HK-2 (cell line): ENCODE data around the gene TIGAR.

Experiments
- DNase-seq: peaks from one replicate; pipeline ENCODE4 v3.0.0-alpha.2; 2018; ENCODE audit not compliant: unreplicated experiment

Gene TIGAR, protein sequence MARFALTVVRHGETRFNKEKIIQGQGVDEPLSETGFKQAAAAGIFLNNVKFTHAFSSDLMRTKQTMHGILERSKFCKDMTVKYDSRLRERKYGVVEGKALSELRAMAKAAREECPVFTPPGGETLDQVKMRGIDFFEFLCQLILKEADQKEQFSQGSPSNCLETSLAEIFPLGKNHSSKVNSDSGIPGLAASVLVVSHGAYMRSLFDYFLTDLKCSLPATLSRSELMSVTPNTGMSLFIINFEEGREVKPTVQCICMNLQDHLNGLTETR

DNA sequence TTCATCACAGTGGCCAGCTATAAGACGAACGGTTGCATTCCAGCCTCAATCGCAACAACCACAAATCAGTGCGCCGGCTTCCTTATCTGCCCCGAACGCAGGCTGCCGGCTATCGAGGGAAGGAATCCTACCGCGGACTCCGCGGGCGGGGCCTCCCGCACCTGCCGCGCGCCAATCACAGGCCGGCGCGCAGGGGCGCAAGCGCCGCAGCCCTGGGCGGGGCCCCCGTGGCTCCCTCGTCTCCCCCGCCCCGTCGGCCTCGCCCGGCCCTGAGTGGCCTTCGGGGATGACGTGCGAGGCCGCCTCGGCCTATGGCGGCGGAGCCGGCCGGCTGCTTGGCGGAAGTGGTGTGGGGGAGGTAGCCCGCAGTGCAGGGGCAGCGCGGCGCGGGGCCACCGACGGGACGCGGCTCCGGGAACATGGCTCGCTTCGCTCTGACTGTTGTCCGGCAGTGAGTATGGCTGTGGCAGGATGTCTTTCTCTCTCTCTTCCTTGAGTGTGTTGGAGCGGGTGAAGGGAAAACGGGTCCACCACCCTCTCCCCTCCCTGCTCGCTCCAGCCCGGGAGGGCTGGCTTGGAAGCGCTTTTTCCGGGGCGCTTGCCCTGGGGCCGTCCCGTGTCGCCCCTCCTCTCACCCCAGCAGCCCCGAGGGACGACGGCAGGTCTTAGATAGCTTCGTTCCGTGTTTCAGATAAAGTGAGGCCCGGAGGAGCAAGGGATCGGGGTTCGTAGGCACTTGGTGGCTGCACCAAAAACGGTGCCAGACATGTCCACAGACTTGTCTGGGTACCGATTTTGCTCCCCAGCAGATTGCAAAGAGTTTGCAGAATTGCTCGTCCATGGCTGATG is at the start of gene TIGAR:
Gene TIGAR, plus strand, starts transcription at position 361 of the 849 bp plus-strand sequence. Its CDS starts 59 bp downstream, at position 420.
- peak; percentile 91 for DNase-seq

DNA sequence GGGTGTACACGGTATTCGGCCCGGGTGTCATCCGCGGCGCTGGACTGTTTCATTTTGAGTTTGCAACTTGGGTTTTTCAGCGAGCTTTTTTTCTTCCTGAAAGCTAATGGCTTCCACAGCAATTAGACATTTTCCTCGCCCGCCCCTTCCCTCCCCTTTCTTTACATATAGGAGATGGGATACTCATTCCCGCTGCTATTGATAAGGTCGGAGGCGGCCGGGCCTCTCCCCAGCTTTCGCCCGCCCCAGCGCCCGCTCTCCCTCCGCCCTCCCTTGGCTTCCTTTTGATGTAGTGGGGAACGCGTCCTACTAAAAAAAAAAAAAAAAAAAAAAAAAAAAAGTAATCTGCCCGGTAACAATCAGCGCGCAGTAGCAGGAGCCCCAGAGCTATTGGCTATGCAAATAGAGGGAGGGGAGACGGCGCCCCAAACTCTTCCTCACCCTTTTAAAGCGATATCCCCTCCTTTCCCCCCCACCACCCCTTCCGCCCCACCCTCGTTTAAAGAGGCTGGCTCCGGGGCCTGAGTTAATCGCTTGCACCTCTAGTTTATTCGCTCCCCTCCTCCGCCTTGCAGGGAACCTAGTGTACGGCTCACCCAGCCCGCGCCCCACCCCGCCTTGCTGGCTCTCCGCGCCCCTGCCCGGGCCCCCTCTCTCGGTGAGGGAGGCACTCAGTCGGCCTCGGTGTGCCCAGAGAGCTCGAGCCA is 49.1 kb upstream of the TIGAR start:
- DNase-seq: peak; percentile 71

DNA sequence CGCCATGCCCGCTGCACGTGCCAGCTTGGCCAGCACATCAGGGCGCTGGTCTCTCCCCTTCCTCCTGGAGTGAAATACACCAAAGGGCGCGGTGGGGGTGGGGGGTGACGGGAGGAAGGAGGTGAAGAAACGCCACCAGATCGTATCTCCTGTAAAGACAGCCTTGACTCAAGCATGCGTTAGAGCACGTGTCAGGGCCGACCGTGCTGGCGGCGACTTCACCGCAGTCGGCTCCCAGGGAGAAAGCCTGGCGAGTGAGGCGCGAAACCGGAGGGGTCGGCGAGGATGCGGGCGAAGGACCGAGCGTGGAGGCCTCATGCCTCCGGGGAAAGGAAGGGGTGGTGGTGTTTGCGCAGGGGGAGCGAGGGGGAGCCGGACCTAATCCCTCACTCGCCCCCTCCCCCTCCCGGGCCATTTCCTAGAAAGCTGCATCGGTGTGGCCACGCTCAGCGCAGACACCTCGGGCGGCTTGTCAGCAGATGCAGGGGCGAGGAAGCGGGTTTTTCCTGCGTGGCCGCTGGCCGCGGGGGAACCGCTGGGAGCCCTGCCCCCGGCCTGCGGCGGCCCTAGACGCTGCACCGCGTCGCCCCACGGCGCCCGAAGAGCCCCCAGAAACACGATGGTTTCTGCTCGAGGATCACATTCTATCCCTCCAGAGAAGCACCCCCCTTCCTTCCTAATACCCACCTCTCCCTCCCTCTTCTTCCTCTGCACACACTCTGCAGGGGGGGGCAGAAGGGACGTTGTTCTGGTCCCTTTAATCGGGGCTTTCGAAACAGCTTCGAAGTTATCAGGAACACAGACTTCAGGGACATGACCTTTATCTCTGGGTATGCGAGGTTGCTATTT is 48.4 kb upstream of the TIGAR start:
- DNase-seq: peak; percentile 62

DNA sequence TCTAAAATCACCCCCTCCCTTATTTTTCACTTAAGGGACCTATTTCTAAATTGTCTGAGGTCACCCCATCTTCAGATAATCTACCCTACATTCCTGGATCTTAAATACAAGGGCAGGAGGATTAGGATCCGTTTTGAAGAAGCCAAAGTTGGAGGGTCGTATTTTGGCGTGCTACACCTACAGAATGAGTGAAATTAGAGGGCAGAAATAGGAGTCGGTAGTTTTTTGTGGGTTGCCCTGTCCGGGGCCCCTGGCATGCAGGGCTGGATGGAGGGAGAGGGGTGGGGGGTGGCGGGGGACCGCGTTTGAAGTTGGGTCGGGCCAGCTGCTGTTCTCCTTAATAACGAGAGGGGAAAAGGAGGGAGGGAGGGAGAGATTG is 47.8 kb upstream of the TIGAR start:
- DNase-seq: no peak

DNA sequence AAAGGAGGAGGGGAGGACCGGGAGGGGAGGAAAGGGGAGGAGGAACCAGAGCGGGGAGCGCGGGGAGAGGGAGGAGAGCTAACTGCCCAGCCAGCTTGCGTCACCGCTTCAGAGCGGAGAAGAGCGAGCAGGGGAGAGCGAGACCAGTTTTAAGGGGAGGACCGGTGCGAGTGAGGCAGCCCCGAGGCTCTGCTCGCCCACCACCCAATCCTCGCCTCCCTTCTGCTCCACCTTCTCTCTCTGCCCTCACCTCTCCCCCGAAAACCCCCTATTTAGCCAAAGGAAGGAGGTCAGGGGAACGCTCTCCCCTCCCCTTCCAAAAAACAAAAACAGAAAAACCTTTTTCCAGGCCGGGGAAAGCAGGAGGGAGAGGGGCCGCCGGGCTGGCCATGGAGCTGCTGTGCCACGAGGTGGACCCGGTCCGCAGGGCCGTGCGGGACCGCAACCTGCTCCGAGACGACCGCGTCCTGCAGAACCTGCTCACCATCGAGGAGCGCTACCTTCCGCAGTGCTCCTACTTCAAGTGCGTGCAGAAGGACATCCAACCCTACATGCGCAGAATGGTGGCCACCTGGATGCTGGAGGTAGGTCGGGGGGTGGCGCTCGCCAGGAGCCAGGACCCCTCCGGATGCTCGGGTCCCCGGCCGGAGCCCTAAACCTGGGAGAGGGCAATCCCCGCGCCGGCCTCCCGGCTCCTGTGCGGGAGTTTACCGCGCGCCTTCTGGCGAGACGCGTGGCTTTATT is 47.2 kb upstream of the TIGAR start, which contains the start of gene CCND2:
Gene CCND2, plus strand, starts transcription at position 111 of the 744 bp plus-strand sequence. Its CDS starts 279 bp downstream, at position 390.
- peak; percentile 66 for DNase-seq

DNA sequence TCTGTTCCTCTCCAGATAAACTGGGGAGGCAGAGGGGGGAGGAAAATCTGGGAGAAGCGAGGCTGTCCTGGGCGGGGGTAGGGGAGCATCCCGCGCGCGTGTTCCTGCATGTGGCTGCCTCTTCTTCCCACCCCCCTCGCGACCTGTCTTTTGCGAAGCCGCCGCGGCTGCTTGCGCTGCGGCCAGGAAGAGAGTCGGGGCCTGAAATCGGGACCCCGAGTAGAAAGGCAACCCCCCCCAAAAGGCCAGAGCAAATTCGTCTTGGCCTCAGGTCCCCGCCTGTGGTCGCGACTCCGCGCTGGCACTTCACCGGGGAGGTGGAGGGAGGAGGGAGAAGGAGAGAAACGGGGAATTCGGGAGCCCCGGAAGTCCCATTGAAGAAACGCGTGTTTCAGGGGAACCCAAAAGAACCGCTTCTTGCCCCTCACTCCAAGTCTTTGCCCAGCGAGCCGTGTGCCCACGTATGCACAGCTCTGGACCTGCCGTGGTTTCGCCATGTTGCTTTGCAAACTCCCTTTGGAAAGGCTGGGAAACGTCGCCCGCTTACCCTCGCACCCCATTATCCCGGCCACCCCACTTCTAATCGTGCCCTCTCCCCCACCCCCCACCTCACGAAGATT is 46.5 kb upstream of the TIGAR start:
- DNase-seq: no peak

DNA sequence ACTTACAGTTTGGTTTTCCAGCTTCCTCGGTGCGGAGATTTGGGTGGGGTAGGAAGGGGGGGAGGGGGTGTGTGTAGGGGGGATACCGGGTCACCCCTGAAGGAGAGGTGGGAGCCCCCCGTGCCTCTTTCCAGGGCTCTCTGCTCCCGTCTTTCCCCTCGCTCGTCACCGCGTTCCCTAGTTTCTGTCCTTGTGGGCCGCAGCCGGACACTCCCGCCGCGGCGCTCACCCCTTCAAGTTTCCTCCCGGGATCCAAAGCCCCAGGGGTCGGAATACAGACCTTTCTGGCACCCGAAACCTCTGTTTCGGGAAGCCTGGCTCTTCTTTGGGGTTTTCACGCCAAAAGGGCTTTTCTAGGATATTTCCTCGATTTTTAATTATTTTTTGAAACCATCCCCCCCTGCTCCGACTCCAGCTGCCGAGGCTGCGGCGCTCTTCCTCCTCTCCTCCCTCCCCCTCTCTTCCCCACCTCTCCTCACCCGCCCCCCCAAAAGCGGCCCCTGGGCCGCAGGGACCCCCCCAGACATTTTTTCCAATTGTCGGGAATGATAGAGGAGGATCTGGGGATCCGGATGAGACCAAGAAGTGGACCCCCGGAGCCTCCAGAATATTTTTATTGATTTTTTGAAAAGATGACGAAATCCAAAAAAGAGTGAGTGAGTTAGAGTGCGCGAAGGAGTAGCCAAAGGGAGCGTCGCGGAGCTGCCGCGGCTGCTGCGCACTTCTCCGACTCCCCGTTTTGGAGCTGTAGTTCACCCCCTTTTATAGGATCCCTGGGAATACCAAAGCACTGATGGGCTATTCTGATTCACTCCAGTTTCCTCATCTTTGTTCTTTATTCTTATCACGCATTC is 45.8 kb upstream of the TIGAR start:
- no peak for DNase-seq

DNA sequence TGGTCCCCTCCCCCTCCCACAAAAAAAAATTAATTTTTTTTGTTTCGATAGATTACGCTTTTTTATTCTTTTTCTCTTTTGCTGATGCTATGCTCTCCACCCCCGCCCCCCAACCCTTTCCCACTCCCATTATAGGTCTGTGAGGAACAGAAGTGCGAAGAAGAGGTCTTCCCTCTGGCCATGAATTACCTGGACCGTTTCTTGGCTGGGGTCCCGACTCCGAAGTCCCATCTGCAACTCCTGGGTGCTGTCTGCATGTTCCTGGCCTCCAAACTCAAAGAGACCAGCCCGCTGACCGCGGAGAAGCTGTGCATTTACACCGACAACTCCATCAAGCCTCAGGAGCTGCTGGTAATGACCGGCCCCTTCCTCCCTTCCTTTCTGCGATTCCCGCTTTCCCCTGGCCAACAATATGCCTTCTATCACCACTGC is 45.1 kb upstream of the TIGAR start:
- no peak for DNase-seq

DNA sequence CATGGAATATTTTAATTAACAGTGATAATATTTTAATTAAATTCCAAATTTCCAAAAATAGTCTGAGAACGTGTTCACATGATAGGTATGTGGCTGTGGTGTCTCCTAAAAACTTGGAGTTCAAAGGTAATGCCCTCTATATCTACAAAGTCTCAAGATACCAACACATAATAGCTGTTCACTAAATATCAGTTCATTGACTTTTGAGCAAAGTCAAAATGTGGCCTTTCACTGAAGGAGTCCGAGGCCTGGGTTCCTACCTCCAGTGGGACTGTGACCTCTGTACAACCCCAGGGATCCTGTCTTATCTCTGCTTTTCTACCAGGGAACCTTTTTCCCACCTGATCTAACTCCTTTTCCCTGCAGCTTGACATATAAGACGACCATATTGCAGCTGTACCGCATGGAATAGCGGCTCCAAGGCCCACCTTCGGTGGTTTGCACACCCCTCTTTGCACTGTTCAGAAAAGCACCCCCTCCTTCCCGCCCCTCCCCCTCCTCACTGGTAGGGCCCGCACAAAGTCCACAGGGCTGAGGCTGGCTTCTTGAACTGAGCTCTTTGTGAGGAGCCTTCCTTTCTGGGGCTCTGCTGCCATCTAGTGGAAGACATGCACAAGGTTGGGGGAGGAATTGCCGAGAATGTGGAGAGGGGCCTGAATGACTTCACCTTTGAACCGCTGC is 44.3 kb upstream of the TIGAR start:
- peak; percentile 87 for DNase-seq

DNA sequence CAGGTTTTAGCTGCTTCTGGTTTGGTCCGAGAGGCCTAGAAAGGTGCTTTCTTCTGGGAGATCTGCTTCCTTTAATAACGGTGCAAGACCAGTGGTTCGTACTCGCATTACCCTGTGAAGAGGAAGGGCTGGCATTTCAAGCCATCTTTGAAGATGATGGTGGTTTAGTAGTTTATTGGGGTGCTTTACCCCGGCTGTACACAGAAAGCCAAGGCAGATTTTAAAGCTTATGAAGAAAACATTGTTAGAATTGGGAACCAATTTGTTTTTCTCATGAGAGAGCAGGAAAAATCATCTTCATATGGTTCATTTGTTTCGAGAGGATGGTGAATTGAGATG is 43.8 kb upstream of the TIGAR start:
- DNase-seq: no peak

DNA sequence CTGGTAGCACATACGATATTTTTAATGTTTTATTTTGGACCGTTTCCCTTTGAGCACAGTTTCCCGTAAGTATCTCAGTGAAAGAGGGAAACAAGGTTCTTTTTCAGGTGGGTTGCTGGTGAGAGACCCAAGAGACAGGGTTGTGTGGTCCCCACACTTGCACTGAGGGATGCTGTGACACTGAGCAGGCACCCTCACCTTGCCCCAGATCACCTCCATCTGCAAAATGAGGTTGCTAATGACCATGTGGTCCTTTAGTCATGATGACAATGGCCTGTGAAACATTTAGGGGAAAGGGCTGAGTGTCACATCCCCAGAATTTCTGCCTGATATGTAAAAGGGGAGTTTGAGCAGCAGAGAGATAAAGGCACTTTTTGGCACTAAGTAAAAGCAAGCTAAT is 43.2 kb upstream of the TIGAR start:
- no peak for DNase-seq

DNA sequence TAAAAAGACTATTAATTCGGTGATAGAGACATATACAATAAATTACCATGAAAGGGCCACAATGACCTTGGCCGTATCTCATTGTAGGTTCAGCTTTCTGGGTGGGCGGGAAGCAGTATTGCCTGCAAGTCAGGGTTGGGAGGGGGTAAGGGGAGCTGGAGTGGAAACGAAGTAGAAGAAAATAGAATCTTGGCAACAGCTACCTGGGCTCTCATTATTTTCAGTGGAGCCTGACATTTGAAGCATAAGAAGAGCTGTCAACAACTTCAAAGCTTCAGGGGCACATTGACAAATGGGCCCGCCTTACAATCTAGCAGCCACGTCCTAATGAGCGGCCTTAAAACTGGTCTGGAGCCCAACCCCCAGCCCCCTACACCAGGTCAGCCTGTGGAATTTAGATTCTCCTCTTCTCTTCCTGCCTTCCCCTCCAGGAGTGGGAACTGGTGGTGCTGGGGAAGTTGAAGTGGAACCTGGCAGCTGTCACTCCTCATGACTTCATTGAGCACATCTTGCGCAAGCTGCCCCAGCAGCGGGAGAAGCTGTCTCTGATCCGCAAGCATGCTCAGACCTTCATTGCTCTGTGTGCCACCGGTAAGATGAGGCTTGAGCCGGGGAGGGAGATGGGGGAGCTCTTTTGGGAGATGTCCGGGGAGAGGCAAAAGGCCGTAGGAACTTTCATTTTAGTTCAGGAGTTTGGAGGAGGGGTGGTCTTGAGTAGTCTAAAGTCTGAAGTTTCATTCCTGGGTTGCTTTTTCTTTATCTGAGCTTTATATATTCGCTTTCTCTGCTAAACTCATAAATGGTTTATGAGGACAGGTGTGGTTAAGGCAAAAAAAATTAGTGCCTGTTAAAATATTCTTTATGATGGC is 42.5 kb upstream of the TIGAR start:
- DNase-seq: no peak

DNA sequence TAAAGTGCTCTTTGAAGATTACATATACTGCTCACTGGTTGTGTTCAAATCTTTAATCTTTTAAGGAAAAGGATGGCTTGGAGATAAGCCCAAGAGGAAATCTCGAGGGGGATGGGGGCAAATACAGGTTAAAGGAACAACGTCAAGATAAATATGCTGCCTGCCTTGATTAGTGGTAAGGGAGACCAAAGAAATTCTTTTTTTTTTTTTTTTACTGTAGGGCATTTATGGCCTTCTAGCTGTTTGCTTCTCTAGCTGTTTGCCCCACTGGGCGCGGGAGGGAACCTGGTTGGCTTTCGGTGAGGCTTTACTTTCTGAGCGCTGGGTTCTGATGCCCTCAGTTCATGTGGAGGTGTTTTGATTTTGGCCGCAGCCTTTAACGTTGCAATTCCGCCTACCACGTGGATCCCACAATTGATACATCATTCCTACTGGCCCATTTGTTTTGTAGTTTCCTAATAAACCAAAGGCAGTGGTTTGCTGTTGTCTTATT is 41.8 kb upstream of the TIGAR start:
- DNase-seq: no peak

DNA sequence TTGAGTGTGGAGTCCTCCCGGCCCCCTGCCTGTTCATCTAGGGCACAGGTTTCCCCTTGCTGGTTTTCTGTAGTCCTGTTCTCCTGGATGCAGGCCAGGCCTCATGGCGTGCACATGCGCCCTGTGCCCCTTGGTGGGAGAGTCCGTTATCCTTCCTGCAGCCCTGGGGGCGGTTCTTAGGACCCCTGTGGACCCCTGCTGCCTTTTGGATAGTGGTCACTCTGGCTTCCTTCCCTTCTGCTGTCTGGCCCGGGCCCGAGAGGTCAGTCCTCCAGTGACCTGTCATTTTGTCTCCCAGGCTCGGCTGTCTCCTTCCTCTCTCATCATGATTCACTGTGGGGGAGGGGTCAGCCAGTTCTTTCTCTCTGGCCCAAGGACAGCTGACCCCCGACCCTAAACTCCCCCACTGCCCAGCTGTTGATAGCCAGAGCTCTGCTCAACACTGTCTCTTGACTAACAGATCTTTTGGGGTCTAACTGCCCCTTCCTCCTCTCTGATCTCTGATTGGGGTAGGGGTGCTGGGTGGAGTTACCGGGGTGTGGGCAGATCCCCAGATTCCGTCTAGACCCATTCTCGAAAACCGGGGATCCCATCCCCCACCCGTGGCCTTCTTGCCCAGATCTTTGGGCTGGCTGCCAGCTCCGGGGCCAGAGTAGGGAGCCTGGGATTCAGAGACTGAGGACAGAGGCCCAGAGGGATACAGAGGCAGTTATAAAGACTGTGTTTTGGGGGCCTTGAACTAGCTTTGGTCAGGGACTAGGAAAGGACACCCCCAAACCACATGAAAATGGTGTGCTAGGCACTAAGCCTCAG is 40.5 kb upstream of the TIGAR start:
- no peak for DNase-seq

DNA sequence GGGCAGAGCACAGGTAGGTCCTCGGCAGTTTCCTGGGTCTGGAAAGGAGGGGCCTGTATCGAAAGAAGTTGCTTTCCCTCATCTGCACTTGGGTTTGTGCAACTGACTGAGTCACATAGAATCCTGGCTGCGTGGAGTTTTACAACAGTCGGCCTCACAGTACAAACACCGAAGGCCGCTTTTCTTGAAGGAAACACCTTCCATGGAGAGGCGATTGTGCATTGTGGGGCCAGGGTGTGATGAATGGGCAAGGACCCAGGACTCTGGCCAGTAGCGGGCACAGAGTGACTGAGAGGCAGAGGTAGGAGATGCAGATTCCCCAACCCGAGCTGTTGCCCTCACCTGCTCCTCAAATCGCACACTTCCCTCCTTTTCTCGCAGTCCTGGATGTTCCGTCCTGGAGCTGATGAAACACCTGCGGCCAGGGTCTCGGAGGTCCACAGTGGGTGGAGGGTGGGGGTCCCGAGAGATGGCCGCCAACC is 39.8 kb upstream of the TIGAR start:
- no peak for DNase-seq

DNA sequence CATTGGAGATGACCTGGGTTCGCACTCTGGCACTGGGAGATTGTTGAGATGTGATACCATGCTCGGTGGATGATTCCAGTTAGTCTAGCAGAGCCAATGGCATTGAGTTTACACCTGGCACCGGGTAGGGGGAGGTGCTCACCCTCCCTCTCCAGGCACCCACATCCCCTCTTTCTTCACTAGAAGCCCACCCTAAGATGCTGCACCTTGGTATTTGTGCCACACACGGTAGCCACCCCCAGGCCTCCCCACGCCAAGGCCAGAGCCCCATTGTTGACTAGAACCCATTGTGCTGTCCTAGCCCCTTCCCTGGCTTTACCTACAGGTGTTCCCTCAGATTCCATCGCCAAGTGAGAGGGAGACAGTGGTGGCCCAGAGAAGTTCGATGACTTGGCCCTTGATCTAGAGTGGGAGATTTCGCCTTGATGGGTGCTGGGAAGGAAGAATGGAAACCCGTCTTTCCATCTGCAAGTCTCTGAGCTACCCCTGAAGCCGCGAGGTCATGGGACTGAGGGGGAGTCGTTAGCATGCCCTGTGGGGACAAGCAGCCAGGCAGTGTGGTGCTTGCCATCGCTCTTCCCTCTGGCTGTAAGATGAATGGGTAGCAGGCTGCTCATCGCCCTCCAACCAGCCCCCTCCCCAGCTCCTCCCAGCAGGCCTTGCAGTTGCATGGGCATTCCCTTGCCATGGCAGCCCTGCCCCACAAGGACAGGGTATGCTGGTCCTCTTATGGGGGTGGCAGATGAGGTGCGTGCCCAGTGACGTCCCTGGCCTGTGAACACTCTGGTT is 38.7 kb upstream of the TIGAR start:
- DNase-seq: no peak
